Neutrophil (primary cell): ENCODE data around the gene BCL11A.

ENCODE experiments used
- H3K27ac ChIP-seq: fragments of 200-600 bp; sonication (generic); 2 replicates; pipeline ENCODE4 v1.5.1; 2016; ENCODE audit warnings: mild to moderate bottlenecking, moderate library complexity
- H3K27me3 ChIP-seq: fragments of 200-600 bp; sonication (generic); 2 replicates; pipeline ENCODE4 v1.6.0; 2016; ENCODE audit warnings: mild to moderate bottlenecking
- H3K36me3 ChIP-seq: fragments of 200-600 bp; sonication (generic); 2 replicates; pipeline ENCODE4 v1.5.1; 2017
- H3K4me1 ChIP-seq, 2 experiments: fragments of 200-600 bp in 1 of 2; sonication (generic) in 1 of 2; 1 replicate in 1 of 2; 2 replicates in 1 of 2; pipeline versions ENCODE4 v1.5.1 to v1.6.1; 2013 to 2016; ENCODE audit warnings: low read depth in 1 of 2, low read length in 1 of 2, mild to moderate bottlenecking in 1 of 2, moderate library complexity in 1 of 2; ENCODE audit not compliant: control insufficient read depth in 1 of 2, insufficient read depth in 1 of 2
- H3K4me3 ChIP-seq, 2 experiments: fragments of 200-600 bp in 1 of 2; sonication (generic) in 1 of 2; 1 replicate in 1 of 2; 2 replicates in 1 of 2; pipeline ENCODE4 v1.5.1; 2013 to 2016; ENCODE audit warnings: low read depth in 1 of 2, low read length in 1 of 2, mild to moderate bottlenecking in 1 of 2, moderate library complexity in 1 of 2
- H3K9me3 ChIP-seq: fragments of 200-600 bp; sonication (generic); 2 replicates; pipeline ENCODE4 v1.5.1; 2016
- CTCF ChIP-seq: fragments of 200-600 bp; sonication (generic); IDR thresholded peaks from 2 replicates; pipeline ENCODE4 v1.5.1; 2016; ENCODE audit warnings: antibody characterized with exemption

BCL11A gene

GRCh38 chr2:60520151-60520876, 33.1 kb downstream of the BCL11A start:
- Histone ChIP-seq H3K4me1 (peaks cover 40 to 42% of the 10 kb centered on the region in 2 experiments), H3K27me3 (no peaks in the 10 kb centered on the region), H3K9me3 (no peaks in the 10 kb centered on the region), H3K36me3 (no peaks in the 10 kb centered on the region), H3K27ac (no peak overlapping the region), H3K4me3 (no peak overlapping the region)
- TF ChIP-seq CTCF = no peak

- no peaks in the 10 kb centered on the region for H3K9me3 ChIP-seq
- H3K27ac ChIP-seq = no peak overlapping the region
- TF ChIP-seq CTCF = no peak
- peaks cover 35 to 37% of the 10 kb centered on the region in 2 experiments for H3K4me1 ChIP-seq
- H3K27me3 ChIP-seq = no peaks in the 10 kb centered on the region
- H3K36me3 ChIP-seq = no peaks in the 10 kb centered on the region
- H3K4me3 ChIP-seq = no peak overlapping the region
Measured at GRCh38 chr2:60519231-60519863, 34.1 kb downstream of the BCL11A start.

DNA sequence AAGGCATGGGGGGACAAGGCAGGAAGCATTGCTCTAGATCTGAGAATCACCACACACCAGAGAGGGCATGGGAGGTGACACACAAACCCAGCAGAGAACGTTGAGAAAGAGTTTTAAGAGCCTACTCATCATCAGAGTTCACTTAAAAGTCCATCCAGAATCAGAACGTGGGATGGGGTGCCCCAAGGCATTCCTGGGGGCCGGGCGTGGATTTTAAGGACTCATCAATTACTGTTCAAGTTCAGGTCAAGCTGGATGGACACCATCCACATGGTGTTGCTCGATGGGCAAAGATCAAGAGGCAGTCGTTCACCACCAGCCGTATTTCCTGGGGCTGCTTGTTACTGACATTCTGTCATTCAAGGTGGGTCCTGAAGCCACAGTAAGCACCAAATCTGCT, 34.9 kb downstream of the BCL11A start:
- Histone ChIP-seq H3K4me3 (no peak overlapping the region), H3K9me3 (no peaks in the 10 kb centered on the region), H3K36me3 (no peaks in the 10 kb centered on the region), H3K27ac (no peak overlapping the region), H3K4me1 (peaks cover 27 to 30% of the 10 kb centered on the region in 2 experiments), H3K27me3 (no peaks in the 10 kb centered on the region)
- TF ChIP-seq CTCF = no peak

DNA sequence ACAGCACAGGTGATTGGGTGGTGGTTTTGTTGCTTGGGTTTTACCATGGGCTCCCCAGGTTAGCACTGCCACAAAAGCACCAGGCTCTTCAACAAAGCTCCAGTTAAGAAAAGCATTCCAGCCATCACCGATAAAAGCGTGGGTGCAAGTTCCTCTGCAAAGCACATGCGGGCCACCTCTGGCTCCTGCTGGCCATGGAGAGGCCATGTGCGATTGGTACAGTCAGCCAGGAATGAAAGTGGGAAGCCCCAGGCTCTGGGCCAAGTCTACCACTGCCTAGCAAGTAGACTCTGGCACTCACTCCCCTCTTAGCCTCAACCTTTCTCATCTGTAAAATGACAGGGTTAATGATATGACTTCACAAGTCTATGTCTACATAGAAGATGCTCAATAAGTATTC, 36.0 kb downstream of the BCL11A start:
- no peak overlapping the region for H3K27ac ChIP-seq

DNA sequence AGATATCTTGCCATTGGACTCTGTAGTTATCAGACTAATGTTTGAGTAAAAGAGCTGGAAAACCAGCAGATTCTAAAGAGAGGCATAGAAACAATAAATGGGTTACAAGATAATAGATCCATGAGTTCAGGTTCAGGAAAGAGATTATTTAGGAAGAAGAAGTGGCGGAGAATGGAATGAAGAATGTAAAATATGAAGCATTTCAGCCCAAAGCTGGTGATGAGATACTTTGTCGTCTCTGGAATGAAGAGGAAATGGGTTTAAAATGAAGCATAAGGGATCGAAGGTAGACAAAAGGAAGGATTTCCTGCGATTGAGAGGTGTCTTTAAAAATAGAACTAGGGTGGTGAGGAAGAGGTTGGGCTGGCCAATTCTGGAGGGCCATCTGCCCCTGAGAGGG, 36.6 kb downstream of the BCL11A start:
- Histone ChIP-seq H3K4me1 (peaks cover 29 to 30% of the 10 kb centered on the region in 2 experiments), H3K36me3 (no peaks in the 10 kb centered on the region), H3K4me3 (no peak overlapping the region), H3K27ac (peak overlapping the region; percentile 70), H3K27me3 (no peaks in the 10 kb centered on the region), H3K9me3 (no peaks in the 10 kb centered on the region)
- no peak for TF ChIP-seq CTCF

More for the DNA sequence above, 36.0 kb downstream of the BCL11A start:
- H3K36me3 ChIP-seq = no peaks in the 10 kb centered on the region
- no peaks in the 10 kb centered on the region for H3K27me3 ChIP-seq
- H3K9me3 ChIP-seq = no peaks in the 10 kb centered on the region
- no peak for TF ChIP-seq CTCF
- peaks cover 23% of the 10 kb centered on the region in 2 experiments for H3K4me1 ChIP-seq
- H3K4me3 ChIP-seq = no peak overlapping the region
